Endodermal cell (in vitro differentiated cells): ENCODE results near the gene ANXA7. TPM values are rescaled to one million over a fixed set of nuclear protein-coding genes. Genes with fewer than 3 reads are reported as not detected.

Source experiments
- DNase-seq: peaks from one replicate; pipeline ENCODE4 v3.0.0-alpha.2; 2017
- H3K27ac ChIP-seq: 2 replicates; pipeline ENCODE4 v1.5.1; 2013; ENCODE audit warnings: mild to moderate bottlenecking, low read depth, low read length, moderate library complexity
- H3K27me3 ChIP-seq: 2 replicates; pipeline ENCODE4 v1.6.1; 2013; ENCODE audit warnings: mild to moderate bottlenecking, low read length, moderate library complexity; ENCODE audit not compliant: insufficient read depth, control insufficient read depth, poor library complexity, severe bottlenecking
- H3K36me3 ChIP-seq: 2 replicates; pipeline ENCODE4 v1.7.0; 2013; ENCODE audit warnings: mild to moderate bottlenecking, low read length, moderate library complexity; ENCODE audit not compliant: control insufficient read depth, insufficient read depth
- H3K4me1 ChIP-seq: one replicate; pipeline ENCODE4 v1.7.0; 2013; ENCODE audit warnings: low read length; ENCODE audit not compliant: control insufficient read depth, insufficient read depth
- H3K4me3 ChIP-seq: 2 replicates; pipeline ENCODE4 v1.5.1; 2013; ENCODE audit warnings: mild to moderate bottlenecking, low read length, moderate library complexity
- H3K9ac ChIP-seq: 2 replicates; pipeline ENCODE4 v1.6.1; 2013; ENCODE audit warnings: mild to moderate bottlenecking, low read length, moderate library complexity; ENCODE audit not compliant: poor library complexity, severe bottlenecking; ENCODE audit errors: extremely low read depth
- H3K9me3 ChIP-seq: 2 replicates; pipeline ENCODE4 v1.6.1; 2013; ENCODE audit warnings: mild to moderate bottlenecking, low read length, moderate library complexity; ENCODE audit not compliant: control insufficient read depth
- H3K27ac Mint-ChIP-seq: 2 replicates; pipeline ENCODE4 v1.8.0; 2020; ENCODE audit warnings: mixed read lengths
- H3K27me3 Mint-ChIP-seq: 2 replicates; pipeline ENCODE4 v1.8.0; 2021; ENCODE audit warnings: mild to moderate bottlenecking, mixed read lengths; ENCODE audit not compliant: insufficient read depth
- H3K36me3 Mint-ChIP-seq: 2 replicates; pipeline ENCODE4 v1.8.0; 2020; ENCODE audit warnings: low read depth, mixed read lengths
- H3K4me1 Mint-ChIP-seq: 2 replicates; pipeline ENCODE4 v1.8.0; 2020; ENCODE audit warnings: mixed read lengths
- H3K4me3 Mint-ChIP-seq: 2 replicates; pipeline ENCODE4 v1.8.0; 2020; ENCODE audit warnings: mild to moderate bottlenecking, moderate library complexity, mixed read lengths
- H3K9me3 Mint-ChIP-seq: 2 replicates; pipeline ENCODE4 v1.8.0; 2020; ENCODE audit warnings: mild to moderate bottlenecking, mixed read lengths
- WGBS, 2 experiments: methylation state at CpG; one replicate each; pipeline versions ENCODE4 v1.1.5 to v1.1.7; 2013; ENCODE audit warnings: missing lambda C conversion rate in 2 of 2, mixed read lengths in 1 of 2; ENCODE audit not compliant: insufficient coverage in 1 of 2, insufficient read length in 1 of 2; 5-methylcytosine and 5-hydroxymethylcytosine counted together
- total RNA-seq, 2 donors: library from RNA; stranded (reverse); fragmentation: NEBNext Ultra II Directional in 1 of 2; extraction: Animal tissue kit (Norgen Biotek cat#: 25700) in 1 of 2; gene quantifications; 2 replicates in 1 of 2; 3 replicates in 1 of 2; pipeline ENCODE4 v1.2.1, GENCODE V29; 2021
- TF ChIP-seq, protein P1 (sequence below): fragments of 200-600 bp; sonication (generic); conservative IDR thresholded peaks from 2 replicates; pipeline ENCODE4 v1.5.0; 2021; ENCODE audit warnings: antibody characterized with exemption, mild to moderate bottlenecking

The ANXA7 gene
- total RNA-seq, 2 donors from 2014 or later: 69.2 to 82.3 TPM

DNA sequence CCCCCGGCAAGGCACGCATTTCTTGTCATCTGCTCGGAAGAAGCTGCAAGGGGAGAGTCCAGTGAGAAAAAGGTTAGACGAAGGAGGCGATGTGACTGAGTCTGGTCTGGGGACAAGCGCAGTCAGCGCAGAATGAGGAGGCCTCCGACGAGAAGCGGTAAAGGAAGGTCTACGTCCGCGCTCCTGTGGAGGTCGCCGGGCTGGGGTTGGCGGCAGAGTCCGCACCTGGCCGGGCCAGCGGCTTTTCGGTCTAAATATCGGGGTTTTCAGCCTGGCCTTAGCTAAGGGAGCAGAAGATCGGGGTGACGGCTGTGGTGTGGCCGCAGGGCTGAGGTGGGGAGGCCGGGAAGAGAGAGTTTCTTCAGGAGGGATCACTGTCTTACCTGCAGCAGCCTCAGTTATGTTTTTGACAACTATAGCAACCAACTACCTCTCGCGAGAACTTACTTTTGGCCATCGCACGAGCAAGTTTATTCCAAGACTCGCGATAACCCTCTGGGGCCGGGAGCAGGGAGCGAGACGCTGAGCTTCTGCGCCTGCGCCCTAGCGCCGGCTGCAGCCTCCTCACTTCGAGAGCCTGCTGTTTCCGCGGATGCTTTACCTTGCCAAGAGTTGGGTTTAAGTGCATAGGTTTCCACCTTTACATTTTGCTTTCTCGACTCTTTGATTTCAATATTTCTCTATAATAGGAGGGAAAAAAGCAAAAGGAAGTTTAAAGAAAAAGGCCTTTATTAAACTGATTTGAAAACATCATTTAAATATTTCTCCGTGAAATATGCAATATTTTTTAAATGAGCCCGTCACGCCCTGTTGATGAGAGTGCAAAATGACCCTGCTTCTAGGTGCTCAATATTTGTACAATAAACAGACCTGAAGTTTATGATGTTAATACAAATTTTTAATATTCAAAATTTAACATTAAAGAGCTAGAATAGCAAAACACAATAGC is 55.3 kb downstream of the ANXA7 start, which contains the start of gene CFAP70:
CFAP70 (minus strand) TSS at position 534 of the 949 bp plus-strand sequence. CDS start 4,068 bp downstream, outside the sequence.
- peaks cover 11% of the 10 kb centered on the region for H3K9me3 Mint-ChIP-seq
- peak; percentile 97 for DNase-seq
- H3K9me3 ChIP-seq: peaks cover 14% of the 10 kb centered on the region
- 6 to 7% methylated on average over 18 to 44 of the region's 45 CpGs for WGBS, 2 experiments
- peaks cover 37% of the 10 kb centered on the region for H3K27me3 Mint-ChIP-seq
- no peak within 1 kb of the TSS for H3K27ac ChIP-seq
- TF ChIP-seq, protein P1, sequence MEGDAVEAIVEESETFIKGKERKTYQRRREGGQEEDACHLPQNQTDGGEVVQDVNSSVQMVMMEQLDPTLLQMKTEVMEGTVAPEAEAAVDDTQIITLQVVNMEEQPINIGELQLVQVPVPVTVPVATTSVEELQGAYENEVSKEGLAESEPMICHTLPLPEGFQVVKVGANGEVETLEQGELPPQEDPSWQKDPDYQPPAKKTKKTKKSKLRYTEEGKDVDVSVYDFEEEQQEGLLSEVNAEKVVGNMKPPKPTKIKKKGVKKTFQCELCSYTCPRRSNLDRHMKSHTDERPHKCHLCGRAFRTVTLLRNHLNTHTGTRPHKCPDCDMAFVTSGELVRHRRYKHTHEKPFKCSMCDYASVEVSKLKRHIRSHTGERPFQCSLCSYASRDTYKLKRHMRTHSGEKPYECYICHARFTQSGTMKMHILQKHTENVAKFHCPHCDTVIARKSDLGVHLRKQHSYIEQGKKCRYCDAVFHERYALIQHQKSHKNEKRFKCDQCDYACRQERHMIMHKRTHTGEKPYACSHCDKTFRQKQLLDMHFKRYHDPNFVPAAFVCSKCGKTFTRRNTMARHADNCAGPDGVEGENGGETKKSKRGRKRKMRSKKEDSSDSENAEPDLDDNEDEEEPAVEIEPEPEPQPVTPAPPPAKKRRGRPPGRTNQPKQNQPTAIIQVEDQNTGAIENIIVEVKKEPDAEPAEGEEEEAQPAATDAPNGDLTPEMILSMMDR: no peak
- H3K27ac Mint-ChIP-seq: peak within 1 kb of the TSS; percentile 99
- no peaks in the 10 kb centered on the region for H3K4me1 ChIP-seq
- peaks cover 9% of the 10 kb centered on the region for H3K36me3 Mint-ChIP-seq
- H3K9ac ChIP-seq: peak within 1 kb of the TSS; percentile 81
- H3K4me3 ChIP-seq: peak within 1 kb of the TSS; percentile 83
- H3K27me3 ChIP-seq: peaks cover 41% of the 10 kb centered on the region
- peak within 1 kb of the TSS; percentile 93 for H3K4me3 Mint-ChIP-seq
- H3K36me3 ChIP-seq: peaks cover 3% of the 10 kb centered on the region
- H3K4me1 Mint-ChIP-seq: no peaks in the 10 kb centered on the region

DNA sequence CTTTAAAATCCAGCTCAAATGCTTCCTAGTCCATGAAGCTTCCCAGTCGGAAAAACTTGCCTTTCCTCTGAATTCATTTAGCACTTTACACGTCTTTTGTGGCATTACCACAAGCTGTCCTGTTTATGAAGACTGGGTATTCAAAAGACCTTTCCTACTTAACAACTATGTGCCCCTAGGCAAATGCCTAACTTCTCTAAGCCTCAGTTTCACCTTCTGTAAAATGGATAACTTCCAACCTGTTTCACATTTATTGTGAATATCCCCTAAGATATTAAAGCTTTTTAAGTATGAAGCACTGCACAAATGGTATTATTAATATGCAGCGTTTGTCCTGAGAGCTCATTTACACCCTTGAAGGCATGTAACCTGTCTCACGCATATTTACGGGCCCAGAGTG is 56.0 kb downstream of the ANXA7 start:
- H3K27me3 Mint-ChIP-seq: peaks cover 37% of the 10 kb centered on the region
- H3K4me3 Mint-ChIP-seq: peak overlapping the region; percentile 93
- peaks cover 49% of the 10 kb centered on the region for H3K27me3 ChIP-seq
- H3K9ac ChIP-seq: peak overlapping the region; percentile 81
- peak overlapping the region; percentile 83 for H3K4me3 ChIP-seq
- peaks cover 11% of the 10 kb centered on the region for H3K9me3 Mint-ChIP-seq
- H3K4me1 Mint-ChIP-seq: no peaks in the 10 kb centered on the region
- no peak for DNase-seq
- peaks cover 3% of the 10 kb centered on the region for H3K36me3 ChIP-seq
- H3K27ac Mint-ChIP-seq: no peak overlapping the region
- no peak overlapping the region for H3K27ac ChIP-seq
- no peaks in the 10 kb centered on the region for H3K4me1 ChIP-seq
- peaks cover 11% of the 10 kb centered on the region for H3K9me3 ChIP-seq
- 69 to 72% methylated on average over 3 to 5 of the region's 5 CpGs for WGBS, 2 experiments
- H3K36me3 Mint-ChIP-seq: peaks cover 6% of the 10 kb centered on the region
- TF ChIP-seq, protein P1: no peak

DNA sequence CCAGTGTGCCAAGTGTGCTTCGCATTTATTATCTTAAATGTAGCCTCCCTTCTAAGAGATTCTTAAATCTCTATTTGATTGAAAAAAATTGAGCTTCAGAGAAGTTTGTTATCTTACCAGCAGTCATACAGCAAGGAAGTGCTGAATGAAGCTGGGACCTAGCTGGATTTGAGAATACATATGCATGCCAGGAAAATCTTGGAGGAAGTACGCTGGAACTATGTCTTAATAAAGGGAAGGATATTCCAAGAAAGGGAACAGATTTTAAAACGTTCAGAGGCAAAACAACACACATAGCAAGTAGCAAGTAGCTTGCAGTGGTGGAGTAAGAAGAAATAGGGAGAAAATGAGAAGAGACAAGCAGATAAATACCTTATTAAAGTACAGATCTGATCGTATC is 56.7 kb downstream of the ANXA7 start:
- no peak overlapping the region for H3K9ac ChIP-seq
- H3K27me3 ChIP-seq: peaks cover 55% of the 10 kb centered on the region
- peaks cover 5% of the 10 kb centered on the region for H3K9me3 ChIP-seq
- peaks cover 37% of the 10 kb centered on the region for H3K27me3 Mint-ChIP-seq
- peaks cover 6% of the 10 kb centered on the region for H3K9me3 Mint-ChIP-seq
- no peak overlapping the region for H3K27ac ChIP-seq
- TF ChIP-seq, protein P1: no peak
- H3K36me3 Mint-ChIP-seq: no peaks in the 10 kb centered on the region
- no peak for DNase-seq
- WGBS, 2 experiments: 74 to 75% methylated on average over 4 of the region's 4 CpGs
- H3K27ac Mint-ChIP-seq: no peak overlapping the region
- no peak overlapping the region for H3K4me3 ChIP-seq
- H3K4me3 Mint-ChIP-seq: peak overlapping the region; percentile 93
- H3K4me1 ChIP-seq: no peaks in the 10 kb centered on the region
- no peaks in the 10 kb centered on the region for H3K4me1 Mint-ChIP-seq
- no peaks in the 10 kb centered on the region for H3K36me3 ChIP-seq
